ENCODE data around the gene SKAP1.
"Not testable (repeated sequence)": the region's sequence is repeated elsewhere in the genome, so short reads cannot be mapped to it uniquely, and the experiment has no call there.

Gene SKAP1

GRCh38 chr17:48429638-48430586 is at the start of gene SKAP1:
TSS of gene SKAP1 (minus strand) at chr17:48430214.
- no peak for DNase-seq

DNA sequence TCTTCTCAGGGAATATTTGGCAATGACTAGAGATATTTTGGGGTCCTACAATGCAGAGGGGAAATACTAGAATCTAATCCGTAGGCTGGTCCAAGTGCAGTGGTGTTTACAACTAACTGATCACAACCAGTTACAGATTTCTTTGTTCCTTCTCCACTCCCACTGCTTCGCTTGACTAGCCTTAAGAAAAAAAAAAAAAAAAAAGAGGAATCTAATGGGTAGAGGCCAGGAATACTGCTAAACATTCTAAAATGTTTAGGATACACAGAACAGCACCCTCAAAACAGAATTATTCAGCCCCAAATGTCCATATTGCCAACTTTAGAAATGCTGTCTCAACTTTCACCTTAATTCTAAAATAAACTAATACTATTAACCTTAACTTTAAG is 49.0 kb upstream of the SKAP1 start:
- no peak for DNase-seq

DNA sequence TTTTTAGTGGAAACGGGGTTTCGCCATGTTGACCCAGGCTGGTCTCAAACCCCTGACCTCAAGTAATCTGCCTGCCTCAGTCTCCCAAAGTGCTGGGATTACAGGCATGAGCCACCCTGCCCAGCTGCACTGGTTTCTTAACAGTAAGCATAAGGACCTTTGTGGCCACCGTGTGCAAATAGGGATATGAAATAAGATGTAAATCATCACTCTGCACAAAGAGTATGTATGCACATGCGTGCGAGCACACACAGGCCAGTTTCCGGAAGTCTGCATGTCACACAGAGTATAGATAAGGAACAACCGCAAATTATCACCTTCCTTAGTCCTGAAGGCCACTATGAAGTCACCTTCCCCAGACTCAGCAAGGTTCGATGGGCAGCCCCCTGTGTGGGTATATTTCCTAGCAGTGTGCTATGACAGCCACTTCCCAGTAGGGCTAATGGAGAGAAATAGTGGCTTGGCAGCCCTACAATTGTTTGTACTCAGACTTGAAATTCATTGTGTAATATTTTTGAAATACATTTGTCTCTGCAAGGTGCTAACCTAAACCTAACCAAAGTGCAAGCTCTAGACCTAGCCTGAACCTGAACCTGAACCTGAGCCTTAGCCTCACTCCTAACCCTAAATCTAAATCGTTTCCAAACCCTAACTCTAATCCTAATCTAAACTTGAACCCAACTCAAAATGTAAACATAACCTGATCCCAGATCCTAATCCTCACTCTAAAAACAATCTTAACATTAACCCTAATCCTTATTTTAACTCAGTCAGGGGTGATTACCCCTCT is 48.4 kb upstream of the SKAP1 start:
- peak; percentile 95 for DNase-seq

- no peak for DNase-seq
These were observed 47.2 kb upstream of the SKAP1 start for GRCh38 chr17:48477221-48477620.

GRCh38 chr17:48472411-48473281 is 42.6 kb upstream of the SKAP1 start:
- no peak for DNase-seq

GRCh38 chr17:48471817-48472410 is 41.9 kb upstream of the SKAP1 start:
- no peak for DNase-seq

- DNase-seq = no peak
These were observed 40.5 kb upstream of the SKAP1 start for GRCh38 chr17:48470388-48471034.

- DNase-seq = no peak
These were observed 39.2 kb upstream of the SKAP1 start for GRCh38 chr17:48469227-48469626.

GRCh38 chr17:48468299-48468698 is 38.3 kb upstream of the SKAP1 start:
- no peak for DNase-seq

- no peak for DNase-seq
These were observed 35.9 kb upstream of the SKAP1 start for GRCh38 chr17:48465884-48466283.

DNA sequence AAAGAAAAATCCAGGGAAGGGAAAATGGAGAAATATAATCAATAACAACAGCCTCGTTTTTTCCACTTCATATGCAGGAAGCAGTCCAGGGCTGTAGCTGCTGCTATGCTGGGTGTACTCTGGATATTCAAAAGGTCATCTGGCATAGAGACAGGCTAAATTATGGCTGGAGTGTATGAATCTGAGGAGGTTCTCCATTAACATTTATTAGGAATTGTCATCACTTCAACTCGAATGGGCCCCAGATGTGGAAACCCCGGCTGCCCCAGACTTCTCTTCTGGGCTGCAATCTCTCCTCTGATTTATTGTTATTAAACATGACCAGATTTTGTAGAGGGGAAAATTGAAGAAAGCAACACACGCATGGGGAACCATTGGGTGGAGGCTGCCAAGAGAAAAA is 33.5 kb upstream of the SKAP1 start:
- DNase-seq = no peak

GRCh38 chr17:48462946-48463345 is 32.9 kb upstream of the SKAP1 start:
- DNase-seq = no peak

- no peak for DNase-seq
These were observed 30.0 kb upstream of the SKAP1 start for GRCh38 chr17:48460052-48460451.

GRCh38 chr17:48459070-48459844 is 29.2 kb upstream of the SKAP1 start:
- DNase-seq = no peak

GRCh38 chr17:48457080-48457836 is 27.2 kb upstream of the SKAP1 start:
- DNase-seq = peak; percentile 32

DNA sequence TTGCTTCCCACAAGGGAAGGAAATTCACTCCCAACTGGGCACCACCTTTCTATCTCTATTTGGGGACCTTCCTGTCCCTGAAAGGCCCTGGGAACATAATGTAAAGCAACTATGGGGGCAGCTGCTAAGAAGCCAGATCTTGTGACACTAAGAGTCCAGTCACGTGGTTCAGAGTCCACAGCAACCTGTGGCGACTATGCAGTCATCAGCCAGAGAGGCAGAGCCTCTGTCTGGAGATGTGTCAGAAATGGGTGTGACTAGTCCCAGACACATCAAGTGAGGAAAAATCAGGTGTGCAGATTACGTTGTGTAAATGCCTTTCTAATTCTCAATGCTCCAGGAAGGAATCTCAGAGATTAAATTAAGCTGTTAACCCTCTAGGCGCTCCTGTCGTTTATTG is 26.6 kb upstream of the SKAP1 start:
- DNase-seq = no peak

DNA sequence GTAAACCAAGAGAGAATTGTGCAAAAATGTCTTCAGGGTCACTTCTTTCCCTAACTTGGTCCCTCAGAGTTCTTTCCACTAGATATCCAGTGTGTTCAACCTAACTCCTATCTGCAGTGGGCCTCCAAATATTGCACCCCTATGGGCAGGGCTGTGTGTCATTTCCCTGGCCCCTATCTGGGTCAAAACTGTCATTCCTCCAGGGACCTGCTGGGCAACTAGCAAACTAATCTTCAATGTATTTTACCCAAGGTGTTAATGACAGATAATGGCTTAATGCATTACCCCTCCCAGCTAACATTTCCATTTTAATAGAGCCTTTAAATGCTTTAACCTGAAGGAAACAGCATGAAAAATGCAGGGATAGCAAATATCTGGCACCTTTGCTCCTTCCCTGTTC is 25.8 kb upstream of the SKAP1 start:
- no peak for DNase-seq

DNA sequence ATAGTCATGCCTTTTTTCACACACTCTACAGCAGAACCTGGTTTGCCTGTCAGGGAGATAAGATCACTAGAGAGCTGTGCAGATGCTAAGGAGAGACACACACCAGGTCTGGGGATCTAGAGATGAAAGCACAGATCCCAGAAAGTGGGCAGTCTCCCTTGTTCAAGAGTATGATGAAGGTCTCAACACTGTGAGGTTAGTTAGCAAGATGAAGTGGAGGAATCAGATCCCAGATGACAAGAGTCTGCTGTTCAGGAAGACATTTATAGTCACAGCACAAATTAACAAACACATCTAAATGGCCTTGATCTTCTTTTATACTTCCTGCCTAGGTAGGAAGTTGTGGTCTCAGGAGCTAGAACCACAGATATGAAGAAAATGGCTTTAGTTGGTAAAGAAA is 23.4 kb upstream of the SKAP1 start:
- peak; percentile 12 for DNase-seq

DNA sequence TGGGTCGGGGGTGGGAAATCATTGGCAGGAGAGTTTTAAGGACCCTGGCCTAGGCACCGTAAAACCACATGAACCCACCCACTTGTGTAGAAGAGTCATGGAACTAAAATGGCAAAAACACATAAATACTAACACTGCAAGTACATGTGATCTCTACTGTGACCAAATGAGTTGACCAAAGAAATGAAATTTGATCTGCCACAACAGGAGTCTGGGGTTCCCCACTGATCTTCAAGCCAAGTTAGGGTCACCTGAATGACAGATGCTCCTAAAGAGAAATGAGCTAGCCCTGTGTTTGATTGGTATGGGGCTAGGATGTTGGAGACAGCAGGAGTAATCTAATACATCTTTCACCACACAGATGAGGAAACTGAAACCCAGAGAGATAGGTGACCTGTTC is 21.5 kb upstream of the SKAP1 start:
- DNase-seq = no peak

DNA sequence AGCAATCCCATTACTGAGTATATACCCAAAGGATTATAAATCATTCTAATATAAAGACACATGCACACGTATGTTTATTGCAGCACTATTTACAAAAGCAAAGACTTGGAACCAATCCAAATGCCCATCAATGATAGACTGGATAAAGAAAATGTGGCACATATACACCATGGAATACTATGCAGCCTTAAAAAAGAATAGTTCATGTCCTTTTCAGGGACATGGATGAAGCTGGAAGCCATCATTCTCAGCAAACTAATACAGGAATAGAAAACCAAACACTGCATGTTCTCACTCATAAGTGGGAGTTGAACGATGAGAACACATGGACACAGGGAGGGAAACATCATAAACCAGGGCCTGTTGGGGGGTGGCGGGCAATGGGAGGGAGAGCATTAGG is 19.3 kb upstream of the SKAP1 start:
- DNase-seq = not testable (repeated sequence)

GRCh38 chr17:48445248-48445620 is 15.2 kb upstream of the SKAP1 start:
- no peak for DNase-seq

Measured in KG1 (cell line).